ENCODE results near the gene TMEM121B. TPM values are rescaled to one million over a fixed set of nuclear protein-coding genes. Genes with fewer than 3 reads are reported as not detected.

TMEM121B gene
- total RNA-seq, 1 experiment from 2014 or later = 0.05 TPM

- no peak for DNase-seq (ENCODE audit: low spot score)
These were observed 17.4 kb upstream of the TMEM121B start for GRCh38 chr22:17138513-17138912.

- DNase-seq (ENCODE audit: low spot score) = no peak
These were observed 16.8 kb upstream of the TMEM121B start for GRCh38 chr22:17137861-17138425.

- DNase-seq (ENCODE audit: low spot score) = no peak
These were observed 16.0 kb upstream of the TMEM121B start for GRCh38 chr22:17137170-17137569.

GRCh38 chr22:17135153-17135760, 14.1 kb upstream of the TMEM121B start:
- DNase-seq (ENCODE audit: low spot score) = no peak

- DNase-seq (ENCODE audit: low spot score) = no peak
These were observed 12.0 kb upstream of the TMEM121B start for GRCh38 chr22:17133137-17133536.

GRCh38 chr22:17132112-17132511, 11.0 kb upstream of the TMEM121B start:
- no peak for DNase-seq (ENCODE audit: low spot score)

- peak; percentile 22 for DNase-seq (ENCODE audit: low spot score)
These were observed 10.5 kb upstream of the TMEM121B start for GRCh38 chr22:17131686-17132085.

- DNase-seq (ENCODE audit: low spot score) = peak; percentile 16
These were observed 9.0 kb upstream of the TMEM121B start for GRCh38 chr22:17130199-17130598.

- DNase-seq (ENCODE audit: low spot score) = no peak
These were observed 388 bp downstream of the TMEM121B start for GRCh38 chr22:17120711-17121232.

- peak; percentile 4 for DNase-seq (ENCODE audit: low spot score)
These were observed 879 bp downstream of the TMEM121B start for GRCh38 chr22:17120281-17120680.

- no peak for DNase-seq (ENCODE audit: low spot score)
These were observed 1.5 kb downstream of the TMEM121B start for GRCh38 chr22:17119481-17120202.

GRCh38 chr22:17118342-17118741, 2.8 kb downstream of the TMEM121B start:
- no peak for DNase-seq (ENCODE audit: low spot score)

- no peak for DNase-seq (ENCODE audit: low spot score)
These were observed 3.3 kb downstream of the TMEM121B start for GRCh38 chr22:17117890-17118289.

- no peak for DNase-seq (ENCODE audit: low spot score)
These were observed 3.8 kb downstream of the TMEM121B start for GRCh38 chr22:17117400-17117799.

GRCh38 chr22:17116572-17117330, 4.4 kb downstream of the TMEM121B start:
- DNase-seq (ENCODE audit: low spot score) = no peak

GRCh38 chr22:17115945-17116565, 5.1 kb downstream of the TMEM121B start:
- DNase-seq (ENCODE audit: low spot score) = no peak

- no peak for DNase-seq (ENCODE audit: low spot score)
These were observed 5.9 kb downstream of the TMEM121B start for GRCh38 chr22:17115236-17115635.

- no peak for DNase-seq (ENCODE audit: low spot score)
These were observed 6.3 kb downstream of the TMEM121B start for GRCh38 chr22:17114898-17115235.

GRCh38 chr22:17114173-17114897, 6.8 kb downstream of the TMEM121B start:
- DNase-seq (ENCODE audit: low spot score) = no peak

- no peak for DNase-seq (ENCODE audit: low spot score)
These were observed 7.6 kb downstream of the TMEM121B start for GRCh38 chr22:17113600-17113999.

GRCh38 chr22:17112491-17113042, 8.6 kb downstream of the TMEM121B start:
- DNase-seq (ENCODE audit: low spot score) = no peak

Data from A172 (cell line).